AG04450 (cell line): ENCODE results near the gene FRAS1. TPM values are rescaled to one million over a fixed set of nuclear protein-coding genes. Genes with fewer than 3 reads are reported as not detected.

ENCODE experiments used
- CTCF ChIA-PET: fragments of 300-600, 350-600 bp; formaldehyde crosslinking; extraction: SDS; loops from one replicate; lab custom pipeline; 2022; ENCODE audit warnings: antibody characterized with exemption, inconsistent platforms; lab: Charles Lee
- POLR2A ChIA-PET: fragments of 350-600 bp; formaldehyde crosslinking; extraction: SDS; loops from one replicate; lab custom pipeline; 2021; ENCODE audit warnings: antibody characterized with exemption, inconsistent platforms; lab: Yijun Ruan, JAX
- DNase-seq: peaks from one replicate; pipeline ENCODE4 v3.0.0-alpha.2; 2011; ENCODE audit warnings: low read depth, low spot score
- H3K27ac ChIP-seq: one replicate; pipeline ENCODE4 v1.5.1; 2012; ENCODE audit warnings: low read depth, low read length, control low read depth
- H3K27me3 ChIP-seq: one replicate; pipeline ENCODE4 v1.6.0; 2012; ENCODE audit warnings: low read length; ENCODE audit not compliant: control insufficient read depth, insufficient read depth
- H3K4me3 ChIP-seq: 2 replicates; pipeline ENCODE4 v1.5.1; 2011; ENCODE audit warnings: mild to moderate bottlenecking, low read depth, low read length, control low read depth
- H3K9me3 ChIP-seq: 2 replicates; pipeline ENCODE4 v1.5.1; 2012; ENCODE audit warnings: low read length; ENCODE audit not compliant: control insufficient read depth, insufficient read depth
- polyA plus RNA-seq: library from polyadenylated mRNA; depleted of rRNA; stranded (reverse); fragments of >200 nt; gene quantifications from 2 replicates; pipeline ENCODE4 v1.2.3, GENCODE V29; 2011
- TF ChIP-seq, protein P1 (sequence below): IDR thresholded peaks from 2 replicates; pipeline ENCODE4 v1.5.1; 2011; ENCODE audit warnings: low read depth, low read length, control low read depth, inconsistent platforms

FRAS1 gene
- polyA plus RNA-seq, 1 experiment: 0.21 TPM

DNA sequence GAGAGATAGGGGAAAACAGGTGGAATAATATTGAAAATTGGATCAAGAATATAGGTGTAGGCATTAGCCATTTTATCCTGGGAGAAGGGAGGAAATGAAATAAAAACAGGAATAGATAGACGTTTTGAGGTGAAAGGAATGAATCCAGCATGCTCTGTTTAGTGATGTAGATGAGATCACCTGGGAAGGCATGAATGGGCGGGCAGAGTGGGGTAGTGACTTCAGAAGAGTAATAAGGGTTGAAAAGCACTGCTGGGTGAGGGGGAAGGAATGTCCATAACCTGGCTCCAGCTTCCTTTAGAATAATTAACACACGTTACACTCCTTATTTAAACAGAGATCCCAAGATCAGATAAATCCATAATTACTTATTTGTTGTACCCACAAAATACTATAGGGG is 303.3 kb downstream of the FRAS1 start:
- ChIA-PET POLR2A (no interaction called here), CTCF (no interaction called here)
- TF ChIP-seq, protein P1, sequence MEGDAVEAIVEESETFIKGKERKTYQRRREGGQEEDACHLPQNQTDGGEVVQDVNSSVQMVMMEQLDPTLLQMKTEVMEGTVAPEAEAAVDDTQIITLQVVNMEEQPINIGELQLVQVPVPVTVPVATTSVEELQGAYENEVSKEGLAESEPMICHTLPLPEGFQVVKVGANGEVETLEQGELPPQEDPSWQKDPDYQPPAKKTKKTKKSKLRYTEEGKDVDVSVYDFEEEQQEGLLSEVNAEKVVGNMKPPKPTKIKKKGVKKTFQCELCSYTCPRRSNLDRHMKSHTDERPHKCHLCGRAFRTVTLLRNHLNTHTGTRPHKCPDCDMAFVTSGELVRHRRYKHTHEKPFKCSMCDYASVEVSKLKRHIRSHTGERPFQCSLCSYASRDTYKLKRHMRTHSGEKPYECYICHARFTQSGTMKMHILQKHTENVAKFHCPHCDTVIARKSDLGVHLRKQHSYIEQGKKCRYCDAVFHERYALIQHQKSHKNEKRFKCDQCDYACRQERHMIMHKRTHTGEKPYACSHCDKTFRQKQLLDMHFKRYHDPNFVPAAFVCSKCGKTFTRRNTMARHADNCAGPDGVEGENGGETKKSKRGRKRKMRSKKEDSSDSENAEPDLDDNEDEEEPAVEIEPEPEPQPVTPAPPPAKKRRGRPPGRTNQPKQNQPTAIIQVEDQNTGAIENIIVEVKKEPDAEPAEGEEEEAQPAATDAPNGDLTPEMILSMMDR: no peak
- no peak overlapping the region for H3K27ac ChIP-seq
- no peak overlapping the region for H3K4me3 ChIP-seq
- H3K27me3 ChIP-seq: no peaks in the 10 kb centered on the region
- DNase-seq: no peak
- H3K9me3 ChIP-seq: no peaks in the 10 kb centered on the region

DNA sequence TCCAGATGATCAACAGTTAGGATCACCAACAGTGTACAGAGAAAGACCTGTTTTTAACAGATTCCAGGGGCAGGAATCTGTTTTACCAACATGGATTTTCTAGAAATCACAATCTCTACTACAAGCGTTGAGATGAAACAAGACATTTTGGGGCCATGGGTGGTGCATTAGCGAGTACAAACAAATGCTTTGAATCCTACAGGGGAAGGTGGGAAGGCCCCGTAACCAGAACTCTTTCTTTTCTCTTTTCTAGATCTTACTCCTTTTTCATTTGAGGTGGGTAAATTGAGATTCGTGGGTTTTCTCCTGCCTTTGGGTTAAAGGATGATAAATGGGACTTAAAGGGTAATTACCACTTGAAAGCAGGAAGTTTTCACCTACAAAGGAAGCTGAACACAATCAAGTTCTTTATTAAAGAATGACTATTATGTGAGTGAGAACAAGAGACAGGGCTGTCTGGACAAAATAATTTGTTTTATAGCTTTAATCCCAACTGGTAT is 304.5 kb downstream of the FRAS1 start:
- H3K4me3 ChIP-seq: no peak overlapping the region
- H3K27me3 ChIP-seq: no peaks in the 10 kb centered on the region
- DNase-seq: no peak
- CTCF ChIA-PET: no interaction called here
- POLR2A ChIA-PET: no interaction called here
- H3K27ac ChIP-seq: no peak overlapping the region
- H3K9me3 ChIP-seq: no peaks in the 10 kb centered on the region
- TF ChIP-seq, protein P1: no peak

DNA sequence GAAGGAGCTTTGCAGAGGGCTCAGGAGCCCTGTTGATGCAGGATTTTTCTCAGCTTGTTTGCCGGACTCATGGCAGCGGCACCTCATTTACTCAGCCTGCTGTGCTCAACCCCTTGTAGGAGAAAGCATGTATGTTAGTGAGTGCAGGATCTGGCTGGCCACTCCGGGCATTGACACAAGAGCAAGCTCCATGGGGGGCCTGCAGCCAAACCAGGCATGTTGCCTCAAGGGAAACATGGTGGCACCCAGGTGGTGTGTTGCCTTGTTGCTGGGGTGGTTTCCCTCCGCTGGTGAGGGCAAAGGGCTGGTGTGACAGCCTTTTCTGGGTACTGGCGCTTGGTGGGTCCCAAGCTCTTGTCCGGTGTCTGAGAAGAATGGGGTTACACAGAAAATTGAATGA is 305.2 kb downstream of the FRAS1 start:
- TF ChIP-seq, protein P1: no peak
- CTCF ChIA-PET: no interaction called here

DNA sequence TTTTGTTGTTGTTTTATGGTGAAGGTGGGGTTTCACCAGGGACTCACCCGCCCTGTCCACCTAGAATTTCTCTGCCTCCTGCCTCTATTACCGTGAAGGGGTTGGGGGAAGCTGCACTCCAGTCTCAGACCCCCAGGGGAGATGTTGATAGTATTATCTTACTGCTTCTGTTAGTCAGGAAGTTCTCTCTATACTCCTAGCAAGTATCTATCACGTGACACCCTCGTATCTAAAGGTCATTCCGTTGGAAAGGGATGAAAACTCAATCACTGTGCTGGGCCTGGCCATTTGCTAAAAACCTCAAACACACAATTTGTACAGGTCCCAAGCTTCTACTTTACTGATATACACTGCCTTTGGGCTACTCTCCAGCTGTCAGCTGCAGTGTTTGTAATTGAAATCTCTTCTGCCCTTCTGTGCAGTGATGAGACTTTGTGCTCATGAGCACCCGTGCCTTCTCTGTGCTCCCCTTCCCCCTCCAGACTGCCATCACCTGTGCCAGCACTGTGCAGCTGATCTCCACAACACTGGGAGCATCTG is 306.0 kb downstream of the FRAS1 start:
- Histone ChIP-seq H3K9me3 (no peaks in the 10 kb centered on the region), H3K27ac (no peak overlapping the region), H3K4me3 (no peak overlapping the region), H3K27me3 (no peaks in the 10 kb centered on the region)
- ChIA-PET POLR2A (no interaction called here), CTCF (no interaction called here)
- no peak for DNase-seq
- TF ChIP-seq, protein P1: no peak

More for the DNA sequence above, 305.2 kb downstream of the FRAS1 start:
- Histone ChIP-seq H3K27ac (no peak overlapping the region), H3K27me3 (no peaks in the 10 kb centered on the region), H3K9me3 (no peaks in the 10 kb centered on the region), H3K4me3 (no peak overlapping the region)
- POLR2A ChIA-PET: no interaction called here
- DNase-seq: no peak

DNA sequence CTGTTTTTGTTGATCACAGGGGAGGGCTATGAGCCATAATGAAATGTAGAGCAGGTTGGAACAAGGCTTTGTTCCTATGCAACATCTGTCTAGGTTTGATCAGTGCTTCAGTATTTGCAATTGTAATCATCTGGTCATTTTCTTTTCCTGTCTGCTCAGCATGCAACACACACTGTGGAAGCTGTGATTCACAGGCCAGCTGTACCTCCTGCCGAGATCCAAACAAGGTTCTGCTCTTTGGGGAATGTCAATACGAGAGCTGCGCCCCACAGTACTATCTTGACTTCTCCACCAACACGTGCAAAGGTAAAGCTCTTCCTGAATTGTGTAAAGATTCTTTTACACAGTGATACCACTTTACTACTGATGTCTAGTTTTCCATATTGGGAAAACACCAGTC is 312.6 kb downstream of the FRAS1 start:
- no peak for DNase-seq
- Histone ChIP-seq H3K4me3 (no peak overlapping the region), H3K27me3 (peaks cover 3% of the 10 kb centered on the region), H3K9me3 (no peaks in the 10 kb centered on the region), H3K27ac (no peak overlapping the region)
- POLR2A ChIA-PET: no interaction called here
- CTCF ChIA-PET: no interaction called here
- TF ChIP-seq, protein P1: no peak
